Chondrocyte (in vitro differentiated cells): Measurements from ENCODE around the gene SLC7A10. TPM values are rescaled to one million over a fixed set of nuclear protein-coding genes. Genes with fewer than 3 reads are reported as not detected.

Experiments used
- DNase-seq: peaks from one replicate; pipeline ENCODE4 v3.0.0; 2021; ENCODE audit warnings: mixed read lengths, low spot score
- H3K27ac Mint-ChIP-seq: one replicate; pipeline ENCODE4 v1.8.0; 2021; ENCODE audit warnings: mild to moderate bottlenecking, moderate library complexity, mixed read lengths; ENCODE audit not compliant: unreplicated experiment
- H3K27me3 Mint-ChIP-seq: 2 replicates; pipeline ENCODE4 v1.8.0; 2021; ENCODE audit warnings: low read depth, mixed read lengths
- H3K36me3 Mint-ChIP-seq: 2 replicates; pipeline ENCODE4 v1.8.0; 2021; ENCODE audit warnings: low read depth, mixed read lengths
- H3K4me1 Mint-ChIP-seq: 2 replicates; pipeline ENCODE4 v1.8.0; 2021; ENCODE audit warnings: low read depth, mild to moderate bottlenecking, mixed read lengths
- H3K4me3 Mint-ChIP-seq: one replicate; pipeline ENCODE4 v1.8.0; 2021; ENCODE audit warnings: mild to moderate bottlenecking, moderate library complexity, mixed read lengths; ENCODE audit not compliant: unreplicated experiment
- H3K9me3 Mint-ChIP-seq: 2 replicates; pipeline ENCODE4 v1.8.0; 2021; ENCODE audit warnings: low read depth, mixed read lengths
- long read RNA-seq: library from polyadenylated mRNA; stranded (forward); transcript quantifications from one replicate; pipeline ENCODE4 v2.0.0, GENCODE V29; 2021
- total RNA-seq: library from RNA; stranded (reverse); gene quantifications from 3 replicates; pipeline ENCODE4 v1.2.1, GENCODE V29; 2021
- TF ChIP-seq, protein P1 (sequence below): fragments of 200-600 bp; sonication (generic); IDR thresholded peaks from 2 replicates; pipeline ENCODE4 v1.5.0; 2021; ENCODE audit warnings: antibody characterized with exemption, mild to moderate bottlenecking, moderate library complexity

SLC7A10 gene
- not detected in 3 replicates for total RNA-seq
- long read RNA-seq = 0 reads

DNA sequence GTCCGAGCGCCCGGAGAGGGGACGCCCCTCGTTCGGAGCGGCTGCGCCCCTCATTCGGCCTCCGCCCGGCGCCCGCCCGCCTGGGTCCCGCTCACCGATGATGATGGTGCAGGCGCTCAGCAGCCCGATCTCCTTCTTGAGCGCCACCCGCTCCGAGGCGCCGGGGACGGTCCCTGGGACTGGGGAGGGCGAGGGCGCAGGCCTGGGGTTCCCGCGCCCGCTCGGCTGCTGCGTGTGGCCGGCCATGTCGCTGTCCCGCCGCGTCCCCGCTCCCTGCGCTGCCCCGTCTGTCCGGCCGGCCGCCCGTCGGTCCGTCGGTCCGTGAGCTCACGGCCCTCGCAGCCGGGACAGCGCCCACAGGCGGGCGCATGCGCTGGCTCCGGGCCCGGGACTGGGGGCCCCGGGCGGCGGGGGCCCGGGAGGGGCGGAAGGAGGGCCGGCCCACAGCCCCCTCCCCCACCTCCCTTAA, at the start of gene SLC7A10:
SLC7A10 (minus strand) TSS at position 393 of the 469 bp plus-strand sequence; CDS start at position 246, 147 bp downstream.
- TF ChIP-seq, protein P1, sequence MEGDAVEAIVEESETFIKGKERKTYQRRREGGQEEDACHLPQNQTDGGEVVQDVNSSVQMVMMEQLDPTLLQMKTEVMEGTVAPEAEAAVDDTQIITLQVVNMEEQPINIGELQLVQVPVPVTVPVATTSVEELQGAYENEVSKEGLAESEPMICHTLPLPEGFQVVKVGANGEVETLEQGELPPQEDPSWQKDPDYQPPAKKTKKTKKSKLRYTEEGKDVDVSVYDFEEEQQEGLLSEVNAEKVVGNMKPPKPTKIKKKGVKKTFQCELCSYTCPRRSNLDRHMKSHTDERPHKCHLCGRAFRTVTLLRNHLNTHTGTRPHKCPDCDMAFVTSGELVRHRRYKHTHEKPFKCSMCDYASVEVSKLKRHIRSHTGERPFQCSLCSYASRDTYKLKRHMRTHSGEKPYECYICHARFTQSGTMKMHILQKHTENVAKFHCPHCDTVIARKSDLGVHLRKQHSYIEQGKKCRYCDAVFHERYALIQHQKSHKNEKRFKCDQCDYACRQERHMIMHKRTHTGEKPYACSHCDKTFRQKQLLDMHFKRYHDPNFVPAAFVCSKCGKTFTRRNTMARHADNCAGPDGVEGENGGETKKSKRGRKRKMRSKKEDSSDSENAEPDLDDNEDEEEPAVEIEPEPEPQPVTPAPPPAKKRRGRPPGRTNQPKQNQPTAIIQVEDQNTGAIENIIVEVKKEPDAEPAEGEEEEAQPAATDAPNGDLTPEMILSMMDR = no peak
- no peak for DNase-seq
- H3K36me3 Mint-ChIP-seq = peaks cover 8% of the 10 kb centered on the region
- H3K4me3 Mint-ChIP-seq = peak within 1 kb of the TSS; percentile 60
- H3K4me1 Mint-ChIP-seq = peaks cover 6% of the 10 kb centered on the region
- H3K27me3 Mint-ChIP-seq = peaks cover 44% of the 10 kb centered on the region
- H3K9me3 Mint-ChIP-seq = peaks cover 16% of the 10 kb centered on the region
- H3K27ac Mint-ChIP-seq = no peak within 1 kb of the TSS

- DNase-seq = no peak
- H3K27me3 Mint-ChIP-seq = no peaks in the 10 kb centered on the region
- H3K4me3 Mint-ChIP-seq = no peak overlapping the region
- no peak overlapping the region for H3K27ac Mint-ChIP-seq
- TF ChIP-seq, protein P1 = no peak
- H3K4me1 Mint-ChIP-seq = peaks cover 16% of the 10 kb centered on the region
- H3K36me3 Mint-ChIP-seq = no peaks in the 10 kb centered on the region
- H3K9me3 Mint-ChIP-seq = no peaks in the 10 kb centered on the region
These were observed 49.3 kb upstream of the SLC7A10 start for GRCh38 chr19:33274663-33275558.

GRCh38 chr19:33273881-33274662, 48.4 kb upstream of the SLC7A10 start:
- no peaks in the 10 kb centered on the region for H3K27me3 Mint-ChIP-seq
- peaks cover 16% of the 10 kb centered on the region for H3K4me1 Mint-ChIP-seq
- H3K27ac Mint-ChIP-seq = peak overlapping the region; percentile 63
- no peak for DNase-seq
- H3K9me3 Mint-ChIP-seq = no peaks in the 10 kb centered on the region
- no peaks in the 10 kb centered on the region for H3K36me3 Mint-ChIP-seq
- H3K4me3 Mint-ChIP-seq = no peak overlapping the region
- TF ChIP-seq, protein P1 = no peak

DNA sequence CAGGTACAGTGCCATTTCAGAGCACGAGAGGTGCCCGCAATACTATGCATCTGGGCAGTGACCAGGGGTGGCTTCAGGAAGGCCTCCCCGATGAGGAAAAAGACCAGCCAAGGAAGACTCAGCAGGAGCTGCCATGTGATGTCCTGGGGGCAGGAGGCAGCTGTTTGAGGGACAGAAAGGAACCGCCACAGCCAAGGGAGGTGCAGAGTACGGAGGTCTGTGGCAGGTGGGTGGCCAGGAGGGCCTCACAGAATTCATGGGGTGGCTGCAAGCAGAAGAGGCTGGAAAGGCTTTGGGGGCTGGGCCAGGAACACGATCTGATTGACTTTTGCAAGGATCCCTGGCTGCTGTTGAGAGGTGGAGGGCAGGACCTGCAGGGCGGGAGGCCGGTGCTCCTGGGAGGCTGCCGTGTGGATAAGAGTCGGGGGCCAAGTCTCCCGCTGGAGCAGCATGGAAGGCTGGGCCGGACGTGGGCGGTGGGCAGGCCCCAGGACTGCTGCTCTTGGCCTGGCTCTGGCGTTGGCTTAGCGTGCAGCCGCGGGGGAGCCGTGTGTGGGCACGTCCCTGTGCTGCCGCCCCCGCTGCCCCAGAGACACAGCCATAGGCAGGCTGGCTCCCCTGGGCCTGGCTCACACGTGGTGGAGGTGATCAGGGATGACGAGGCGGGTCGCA, 47.6 kb upstream of the SLC7A10 start:
- no peak overlapping the region for H3K4me3 Mint-ChIP-seq
- no peaks in the 10 kb centered on the region for H3K27me3 Mint-ChIP-seq
- no peak overlapping the region for H3K27ac Mint-ChIP-seq
- TF ChIP-seq, protein P1 = no peak
- H3K4me1 Mint-ChIP-seq = peaks cover 16% of the 10 kb centered on the region
- no peaks in the 10 kb centered on the region for H3K36me3 Mint-ChIP-seq
- peak; percentile 86 for DNase-seq
- no peaks in the 10 kb centered on the region for H3K9me3 Mint-ChIP-seq
